Head of caudate nucleus (tissue), 42 donors: ENCODE data around the gene NABP1.

ENCODE experiments used
- DNase-seq, 42 donors: peaks; one replicate each; pipeline versions ENCODE4 v3.0.0 to v3.0.0-alpha.2; 2020 to 2021; ENCODE audit warnings: mixed read lengths in 7 of 42
- intact Hi-C: fragments of 100-400 bp; cut with DNase I; formaldehyde crosslinking; loops from one replicate; pipeline ENCODE4 v1.15.0; 2022

NABP1 gene

DNA sequence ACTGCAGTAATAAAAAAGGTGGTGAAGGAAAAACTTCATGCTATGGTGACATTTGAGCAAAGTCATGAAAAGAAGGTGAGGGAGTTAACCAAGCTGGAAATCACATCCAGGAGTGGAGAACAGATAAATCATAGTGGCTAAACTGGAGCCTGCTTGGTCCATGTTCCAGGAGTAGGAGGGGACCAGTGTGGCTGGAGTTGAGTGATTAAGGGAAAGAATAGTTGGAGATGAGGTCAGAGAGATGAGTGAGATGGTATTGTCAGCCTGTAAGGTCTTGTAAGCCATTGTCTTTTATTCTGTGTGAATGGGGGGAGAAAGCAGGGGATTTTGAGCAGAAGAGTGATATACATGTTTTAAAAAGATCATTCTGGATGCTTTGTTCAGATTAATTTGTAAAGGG lies 52.3 kb downstream of the NABP1 start:
- intact Hi-C loops = no loop called here
- DNase-seq = no peak
